K562 (cell line): ENCODE data around the gene ROR2. TPM values are rescaled to one million over a fixed set of nuclear protein-coding genes. Genes with fewer than 3 reads are reported as not detected.

Experiments
- ATAC-seq: fragments of 200-7000 bp; cut with Tn5 transposase; 3 replicates; pipeline ENCODE4 v1.9.1; 2020; ENCODE audit warnings: moderate library complexity
- BruUV-seq: library from RNA; stranded (reverse); fragments of 400-500 nt; replicated peaks from 2 replicates; lab custom pipeline; 2021; lab: Mats Ljungman, UMichigan
- CTCF ChIA-PET: fragments of 300-600 bp; formaldehyde crosslinking; extraction: SDS; loops from one replicate; lab custom pipeline; 2021; ENCODE audit warnings: low intra/inter-chr PET ratio; lab: Yijun Ruan, JAX
- POLR2A ChIA-PET: fragments of 300-600, 350-650 bp; sonication (Branson Sonifier 250); formaldehyde crosslinking; extraction: SDS; loops from one replicate; lab custom pipeline; 2021; ENCODE audit warnings: antibody characterized with exemption, inconsistent platforms; lab: Yijun Ruan, JAX
- DNase-seq, 4 experiments: peaks; one replicate each; pipeline versions ENCODE4 v3.0.0 to v3.0.0-alpha.2; 2011 to 2018; ENCODE audit warnings: low spot score in 3 of 4, mixed read lengths in 3 of 4; ENCODE audit errors: extremely low read depth in 1 of 4
- FAIRE-seq: peaks from 2 replicates; lab custom pipeline; 2011; peaks lifted over from hg19 to GRCh38; lab: Jason Lieb, UNC
- H2AFZ ChIP-seq: 2 replicates; pipeline ENCODE4 v1.6.0; 2011; ENCODE audit warnings: low read depth, low read length, control low read depth, inconsistent platforms
- H3K27ac ChIP-seq: fragments of 200-600 bp; 3 replicates; pipeline ENCODE4 v1.8.0; 2011; ENCODE audit warnings: low read depth, mild to moderate bottlenecking, control low read depth, inconsistent platforms, low read length, moderate library complexity, mixed read lengths; ENCODE audit errors: extremely low read depth
- H3K27me3 ChIP-seq, 2 experiments: fragments of 300-600 bp in 1 of 2; 2 replicates in 1 of 2; 3 replicates in 1 of 2; pipeline versions ENCODE4 v1.6.0 to v1.8.0; 2011; ENCODE audit warnings: inconsistent platforms in 2 of 2, low read length in 2 of 2, mild to moderate bottlenecking in 1 of 2, mixed read lengths in 1 of 2, moderate library complexity in 1 of 2; ENCODE audit not compliant: control insufficient read depth in 2 of 2, insufficient read depth in 2 of 2
- H3K36me3 ChIP-seq: fragments of 300-600 bp; 3 replicates; pipeline ENCODE4 v1.8.0; 2011; ENCODE audit warnings: mild to moderate bottlenecking, low read length, inconsistent platforms; ENCODE audit not compliant: control insufficient read depth, insufficient read depth
- H3K4me1 ChIP-seq, 2 experiments: fragments of 200-600 bp in 1 of 2; replicated peaks in 1 of 2; 2 replicates in 1 of 2; 3 replicates in 1 of 2; pipeline versions ENCODE4 v1.5.1 to v1.8.0; 2011; ENCODE audit warnings: inconsistent platforms in 2 of 2, low read length in 2 of 2, mild to moderate bottlenecking in 1 of 2, mixed read lengths in 1 of 2, moderate library complexity in 1 of 2; ENCODE audit not compliant: control insufficient read depth in 2 of 2, insufficient read depth in 2 of 2
- H3K4me2 ChIP-seq: 2 replicates; pipeline ENCODE4 v1.6.1; 2011; ENCODE audit warnings: low read length, control low read depth, inconsistent platforms, mixed read lengths; ENCODE audit not compliant: insufficient read depth
- H3K4me3 ChIP-seq: fragments of 200-600 bp; sonication (generic), shearing (Covaris generic); 2 replicates; pipeline ENCODE4 v1.5.1; 2016; ENCODE audit warnings: control low read depth, inconsistent platforms
- H3K79me2 ChIP-seq: fragments of 200-600 bp; 3 replicates; pipeline ENCODE4 v1.8.0; 2011; ENCODE audit warnings: low read length, inconsistent platforms; ENCODE audit not compliant: control insufficient read depth, insufficient read depth
- H3K9ac ChIP-seq, 2 experiments: 2 replicates each; pipeline versions ENCODE4 v1.6.0 to v1.6.1; 2011; ENCODE audit warnings: low read depth in 2 of 2, low read length in 2 of 2, control low read depth in 1 of 2, inconsistent platforms in 1 of 2, mild to moderate bottlenecking in 1 of 2, mixed read lengths in 1 of 2; ENCODE audit not compliant: insufficient read depth in 1 of 2
- H3K9me1 ChIP-seq: one replicate; pipeline ENCODE4 v1.6.0; 2011; ENCODE audit warnings: inconsistent platforms, mild to moderate bottlenecking, low read length, moderate library complexity; ENCODE audit not compliant: control insufficient read depth, insufficient read depth
- H3K9me3 ChIP-seq: replicated peaks from 2 replicates; pipeline ENCODE4 v1.5.1; 2011; ENCODE audit warnings: low read depth, low read length, inconsistent platforms; ENCODE audit not compliant: control insufficient read depth, insufficient read depth
- H4K20me1 ChIP-seq: replicated peaks from 2 replicates; pipeline ENCODE4 v1.6.1; 2011; ENCODE audit warnings: low read length, inconsistent platforms, mixed read lengths; ENCODE audit not compliant: control insufficient read depth, insufficient read depth
- BHLHE40 ChIP-seq: IDR thresholded peaks from 2 replicates; pipeline ENCODE4 v1.6.1; 2011; ENCODE audit warnings: low read length, improper control_type of control experiment
- CBX5 ChIP-seq: IDR thresholded peaks from 2 replicates; pipeline ENCODE4 v1.6.1; 2014; ENCODE audit warnings: low read depth, borderline replicate concordance
- CEBPG ChIP-seq, 3 experiments: fragments of 200-800 bp in 1 of 3; sonication (Bioruptor generic) in 1 of 3; sonication (generic) in 1 of 3; formaldehyde crosslinking in 1 of 3; IDR thresholded peaks in 2 of 3; conservative IDR thresholded peaks in 1 of 3; 2 replicates each; pipeline versions ENCODE4 v1.6.1 to v1.8.0; 2016 to 2022; ENCODE audit warnings: missing compliant biosample characterization in 2 of 3, missing genetic modification characterization in 2 of 3, mild to moderate bottlenecking in 1 of 3, missing genetic modification reagents in 1 of 3
- FOXP1 ChIP-seq: sonication (generic); formaldehyde crosslinking; IDR thresholded peaks from 2 replicates; pipeline ENCODE4 v1.8.0; 2022; ENCODE audit warnings: mild to moderate bottlenecking, missing genetic modification reagents
- GTF2A2 ChIP-seq: IDR thresholded peaks from 2 replicates; pipeline ENCODE4 v1.6.1; 2016; ENCODE audit warnings: mild to moderate bottlenecking, missing genetic modification characterization, missing compliant biosample characterization
- MEIS2 ChIP-seq: fragments of 450-650 bp; IDR thresholded peaks from 2 replicates; pipeline ENCODE4 v1.6.1; 2014; ENCODE audit warnings: mild to moderate bottlenecking; ENCODE audit not compliant: partially characterized antibody
- POLR3G ChIP-seq: IDR thresholded peaks from 2 replicates; pipeline ENCODE4 v1.6.1; 2011; ENCODE audit not compliant: insufficient read length, insufficient replicate concordance; ENCODE audit errors: extremely low read depth
- ZNF609 ChIP-seq: sonication (generic); formaldehyde crosslinking; IDR thresholded peaks from 2 replicates; pipeline ENCODE4 v1.8.1; 2023; ENCODE audit warnings: missing genetic modification reagents, mild to moderate bottlenecking, borderline replicate concordance
- WGBS: fragments of 100-300 bp; shearing (Covaris generic); methylation state at CpG from one replicate; pipeline ENCODE4 v1.1.6; 2016; ENCODE audit warnings: low coverage, mixed read lengths; ENCODE audit not compliant: insufficient coverage; ENCODE audit errors: missing lambda C conversion rate; 5-methylcytosine and 5-hydroxymethylcytosine counted together
- in situ Hi-C: fragments of 300-500 bp; cut with MboI; formaldehyde crosslinking; loops from 4 replicates; pipeline ENCODE4 v1.15.0; 2018; ENCODE audit warnings: inconsistent platforms, mixed read lengths
- intact Hi-C: fragments of 100-400 bp; cut with micrococcal nuclease; formaldehyde crosslinking; loops from 2 replicates; pipeline ENCODE4 v1.14.2; 2022
- polyA plus RNA-seq, 8 experiments: library from polyadenylated mRNA; depleted of rRNA in 4 of 8; stranded (reverse) in 5 of 8; unstranded in 3 of 8; fragments of >200 nt; fragmentation: Nextera tagmentation in 2 of 8; fragmentation: Illumina TruSeq in 1 of 8; extraction: Ambion mirVana in 2 of 8; extraction: Trizol in 1 of 8; gene quantifications; 2 replicates each; pipeline versions ENCODE4 v1.2.1 to v1.2.3, GENCODE V29; 2011 to 2014; ENCODE audit warnings: inconsistent platforms in 1 of 8, missing spikeins in 1 of 8
- total RNA-seq, 7 experiments: library from RNA; depleted of rRNA in 6 of 7; stranded (reverse); fragments of >200 nt in 6 of 7; fragmentation: Illumina TruSeq in 2 of 7; extraction: Trizol in 2 of 7; gene quantifications; 2 replicates each; pipeline versions ENCODE4 v1.2.1 to v1.2.3, GENCODE V29; 2011 to 2021; ENCODE audit warnings: low replicate concordance in 1 of 7
- TF ChIP-seq, protein P1 (sequence below), 2 experiments: IDR thresholded peaks in 1 of 2; conservative IDR thresholded peaks in 1 of 2; 2 replicates each; pipeline ENCODE4 v1.6.1; 2016; ENCODE audit warnings: low read depth in 2 of 2, mild to moderate bottlenecking in 1 of 2, missing compliant biosample characterization in 1 of 2, missing genetic modification characterization in 1 of 2, moderate library complexity in 1 of 2
- TF ChIP-seq, protein P2 (sequence below): fragments of 200-400 bp; formaldehyde crosslinking; IDR thresholded peaks from 2 replicates; pipeline ENCODE4 v1.6.1; 2017; ENCODE audit warnings: mild to moderate bottlenecking, low read depth, low read length, moderate library complexity

The ROR2 gene
- total and polyA plus RNA-seq, 9 of the 15 experiments (the other 6 are each of a cell fraction or from before 2014, with no cell fraction given): 5.6 to 33.8 (median 15.3) TPM

DNA sequence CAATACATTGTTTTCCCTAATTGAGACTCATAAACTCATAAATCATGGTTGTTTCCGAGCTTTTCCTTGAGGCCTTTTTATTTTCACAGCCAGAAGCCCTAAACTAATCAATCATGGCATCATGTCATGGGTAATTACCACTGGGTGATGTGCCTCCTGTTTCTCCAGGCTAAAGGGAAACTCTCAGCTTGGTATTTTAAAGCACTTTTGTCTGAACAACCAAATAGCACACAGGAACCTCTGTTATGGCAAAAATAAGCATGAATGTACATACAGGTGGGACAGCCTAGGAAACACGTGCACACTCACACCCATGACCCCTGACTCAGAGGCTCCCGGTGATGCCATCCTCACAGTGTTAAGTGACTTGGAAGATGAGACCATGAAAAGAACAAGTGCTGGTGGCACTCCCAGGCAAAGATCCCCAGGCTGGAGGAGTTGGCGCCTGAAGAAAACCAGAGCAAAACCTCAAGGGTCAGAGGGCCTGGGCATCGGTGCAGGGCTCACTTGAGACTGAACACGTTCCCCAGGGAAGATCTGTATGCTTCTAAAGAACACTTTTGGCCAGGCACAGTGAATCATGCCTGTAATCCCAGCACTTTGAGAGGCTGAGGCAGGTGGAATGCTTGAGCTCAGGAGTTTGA is 154.3 kb downstream of the ROR2 start:
- POLR2A ChIA-PET: interaction anchor here (0.6 to 0.7 kb wide), 3 partner anchors 77 to 957 kb away, joined by 3 to 5 read pairs (median 4); no protein-coding TSS in a partner anchor
- FAIRE-seq: no peak
- no peak for TF ChIP-seq POLR3G
- peak; percentile 53 for TF ChIP-seq MEIS2
- TF ChIP-seq FOXP1 (CRISPR knock-in tag): no peak
- no peak for TF ChIP-seq GTF2A2 (tag)
- TF ChIP-seq ZNF609 (CRISPR knock-in tag): no peak
- TF ChIP-seq CEBPG (CRISPR knock-in tag; IDR thresholded peaks at IDR 0.05): no peak
- no peak for TF ChIP-seq CEBPG (tag; conservative IDR thresholded peaks at IDR 0.05 in 1 of 2, IDR thresholded peaks at IDR 0.05 in 1 of 2)
- TF ChIP-seq CBX5: no peak
- peak; percentile 21; the same call in 1 of the 2 replicates for TF ChIP-seq BHLHE40
- TF ChIP-seq, protein P1, sequence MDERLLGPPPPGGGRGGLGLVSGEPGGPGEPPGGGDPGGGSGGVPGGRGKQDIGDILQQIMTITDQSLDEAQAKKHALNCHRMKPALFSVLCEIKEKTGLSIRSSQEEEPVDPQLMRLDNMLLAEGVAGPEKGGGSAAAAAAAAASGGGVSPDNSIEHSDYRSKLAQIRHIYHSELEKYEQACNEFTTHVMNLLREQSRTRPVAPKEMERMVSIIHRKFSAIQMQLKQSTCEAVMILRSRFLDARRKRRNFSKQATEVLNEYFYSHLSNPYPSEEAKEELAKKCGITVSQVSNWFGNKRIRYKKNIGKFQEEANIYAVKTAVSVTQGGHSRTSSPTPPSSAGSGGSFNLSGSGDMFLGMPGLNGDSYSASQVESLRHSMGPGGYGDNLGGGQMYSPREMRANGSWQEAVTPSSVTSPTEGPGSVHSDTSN (CRISPR knock-in tag; IDR thresholded peaks at IDR 0.05; ENCODE audit: low read depth): no peak
- TF ChIP-seq, protein P1 (tag; conservative IDR thresholded peaks at IDR 0.05; ENCODE audit: low read depth): peak; percentile 53; the same call in 1 of the 2 replicates
- TF ChIP-seq, protein P2, sequence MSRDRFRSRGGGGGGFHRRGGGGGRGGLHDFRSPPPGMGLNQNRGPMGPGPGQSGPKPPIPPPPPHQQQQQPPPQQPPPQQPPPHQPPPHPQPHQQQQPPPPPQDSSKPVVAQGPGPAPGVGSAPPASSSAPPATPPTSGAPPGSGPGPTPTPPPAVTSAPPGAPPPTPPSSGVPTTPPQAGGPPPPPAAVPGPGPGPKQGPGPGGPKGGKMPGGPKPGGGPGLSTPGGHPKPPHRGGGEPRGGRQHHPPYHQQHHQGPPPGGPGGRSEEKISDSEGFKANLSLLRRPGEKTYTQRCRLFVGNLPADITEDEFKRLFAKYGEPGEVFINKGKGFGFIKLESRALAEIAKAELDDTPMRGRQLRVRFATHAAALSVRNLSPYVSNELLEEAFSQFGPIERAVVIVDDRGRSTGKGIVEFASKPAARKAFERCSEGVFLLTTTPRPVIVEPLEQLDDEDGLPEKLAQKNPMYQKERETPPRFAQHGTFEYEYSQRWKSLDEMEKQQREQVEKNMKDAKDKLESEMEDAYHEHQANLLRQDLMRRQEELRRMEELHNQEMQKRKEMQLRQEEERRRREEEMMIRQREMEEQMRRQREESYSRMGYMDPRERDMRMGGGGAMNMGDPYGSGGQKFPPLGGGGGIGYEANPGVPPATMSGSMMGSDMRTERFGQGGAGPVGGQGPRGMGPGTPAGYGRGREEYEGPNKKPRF: no peak

More for the DNA sequence above, 154.3 kb downstream of the ROR2 start:
- in situ Hi-C loops: no loop called here
- Histone ChIP-seq H4K20me1 (peaks cover 18% of the 10 kb centered on the region), H3K4me2 (no peak overlapping the region), H2AFZ (no peak overlapping the region), H3K27ac (no peak overlapping the region), H3K4me1 (peaks cover 31 to 34% of the 10 kb centered on the region in 2 experiments), H3K9me1 (no peaks in the 10 kb centered on the region), H3K9ac (no peak overlapping the region), H3K9me3 (no peaks in the 10 kb centered on the region), H3K36me3 (no peaks in the 10 kb centered on the region), H3K79me2 (peaks cover 62% of the 10 kb centered on the region), H3K27me3 (no peaks in the 10 kb centered on the region), H3K4me3 (no peak overlapping the region)
- 53% methylated on average over 6 of the region's 6 CpGs for WGBS
- intact Hi-C loops: no loop called here
- DNase-seq: no peak
- CTCF ChIA-PET: no interaction called here
- BruUV-seq: no TSS peak
- no peak for ATAC-seq
